HG03095 (cell line): ENCODE measurements around the gene WDR83.
"Not testable (repeated sequence)": the region's sequence is repeated elsewhere in the genome, so short reads cannot be mapped to it uniquely, and the experiment has no call there.

Source experiments
- ATAC-seq: cut with Tn5 transposase; IDR thresholded peaks from one replicate; pipeline ENCODE4 v1.9.1; 2021; ENCODE audit warnings: moderate library complexity; ENCODE audit not compliant: unreplicated experiment

The WDR83 gene

DNA sequence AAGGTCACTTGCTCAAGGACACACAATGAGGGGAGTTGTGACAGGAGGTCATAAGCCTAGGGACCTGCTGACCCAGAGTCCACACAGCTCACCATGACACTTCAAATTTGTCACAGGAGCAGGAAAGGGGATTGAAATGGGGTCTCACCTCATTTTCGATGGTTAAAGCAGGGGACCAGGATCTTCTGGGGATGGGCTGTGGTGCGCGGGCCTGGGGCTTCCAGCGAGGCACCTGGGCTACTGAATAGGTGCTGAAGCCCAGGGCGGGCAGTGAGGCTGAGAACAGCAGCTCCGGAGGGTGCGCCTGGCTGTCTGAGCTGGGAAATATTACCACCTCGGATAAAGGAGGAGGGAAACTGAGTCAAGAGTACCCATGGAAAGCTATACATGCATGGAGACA lies 11.1 kb upstream of the WDR83 start:
- ATAC-seq, result no peak

DNA sequence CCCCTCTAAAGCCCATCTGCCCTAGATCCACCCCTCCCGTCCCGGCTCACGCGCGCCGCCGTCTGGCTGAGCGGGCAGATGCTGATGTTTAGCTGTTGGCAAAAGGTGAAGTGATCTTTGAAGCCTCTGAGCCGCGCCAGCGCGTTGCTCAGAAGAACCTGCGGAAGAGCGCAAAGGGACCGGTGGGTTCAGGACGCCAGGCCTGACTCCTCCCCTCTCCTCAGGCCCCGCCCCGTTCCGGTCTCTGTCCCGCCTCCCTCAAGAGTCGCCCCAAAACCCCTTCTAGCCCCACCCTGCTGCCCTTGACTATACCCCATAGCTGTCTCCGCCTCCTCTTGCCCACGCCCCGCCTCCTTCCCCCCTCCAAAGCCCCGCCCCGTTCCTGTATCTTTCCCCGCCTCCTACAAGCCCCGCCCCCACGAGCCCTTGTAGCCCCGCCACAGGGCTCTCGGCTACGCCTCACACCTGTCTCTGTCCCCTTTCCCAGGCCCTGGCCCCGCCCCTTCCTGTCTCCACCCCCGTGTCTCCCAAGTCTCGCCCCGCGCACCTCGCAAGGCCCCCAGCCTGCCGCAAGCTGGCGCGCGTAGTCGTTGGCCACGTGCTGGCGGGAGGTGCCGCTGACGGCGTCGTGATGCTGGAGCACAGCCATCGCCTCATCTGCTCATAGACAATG lies 9.6 kb upstream of the WDR83 start:
- ATAC-seq, result no peak

DNA sequence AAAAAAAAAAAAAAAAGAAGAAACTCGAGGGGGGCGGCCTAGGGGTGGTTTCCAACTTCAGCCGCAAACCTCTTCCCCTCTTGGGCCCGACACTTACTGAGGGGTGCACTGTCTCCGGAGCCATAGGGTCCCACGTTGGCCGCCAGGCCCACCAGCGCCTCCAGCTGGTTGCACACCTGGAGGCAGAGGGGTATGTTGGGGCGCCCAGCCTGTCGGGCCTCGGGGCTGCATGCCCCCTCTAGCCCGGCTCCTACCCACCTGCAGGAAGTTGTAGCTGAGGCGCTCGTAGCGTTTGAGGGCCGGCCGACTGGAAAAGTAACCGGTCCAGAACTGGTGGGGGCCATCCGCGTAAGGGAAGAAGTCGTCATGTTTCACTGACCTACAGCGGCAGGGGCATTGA lies 8.6 kb upstream of the WDR83 start:
- ATAC-seq, result no peak

DNA sequence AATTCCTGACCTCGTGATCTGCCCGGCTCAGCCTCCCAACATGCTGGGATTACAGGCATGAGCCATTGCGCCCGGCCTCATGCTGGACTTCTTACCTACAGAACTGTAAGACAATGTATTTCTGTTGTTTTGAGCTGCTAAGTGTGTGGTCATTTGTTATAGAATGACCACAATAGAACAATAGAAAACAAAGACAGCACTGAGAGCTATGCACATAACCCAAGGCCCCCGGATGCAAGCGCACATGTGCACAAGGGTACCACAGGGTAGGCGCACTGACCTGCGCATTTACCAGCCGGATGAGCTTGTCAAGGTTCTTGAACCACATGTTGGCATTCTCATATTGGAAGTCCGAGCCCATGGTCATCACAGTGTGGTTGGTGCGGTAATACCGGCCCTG lies 5.6 kb upstream of the WDR83 start:
- no peak for ATAC-seq

DNA sequence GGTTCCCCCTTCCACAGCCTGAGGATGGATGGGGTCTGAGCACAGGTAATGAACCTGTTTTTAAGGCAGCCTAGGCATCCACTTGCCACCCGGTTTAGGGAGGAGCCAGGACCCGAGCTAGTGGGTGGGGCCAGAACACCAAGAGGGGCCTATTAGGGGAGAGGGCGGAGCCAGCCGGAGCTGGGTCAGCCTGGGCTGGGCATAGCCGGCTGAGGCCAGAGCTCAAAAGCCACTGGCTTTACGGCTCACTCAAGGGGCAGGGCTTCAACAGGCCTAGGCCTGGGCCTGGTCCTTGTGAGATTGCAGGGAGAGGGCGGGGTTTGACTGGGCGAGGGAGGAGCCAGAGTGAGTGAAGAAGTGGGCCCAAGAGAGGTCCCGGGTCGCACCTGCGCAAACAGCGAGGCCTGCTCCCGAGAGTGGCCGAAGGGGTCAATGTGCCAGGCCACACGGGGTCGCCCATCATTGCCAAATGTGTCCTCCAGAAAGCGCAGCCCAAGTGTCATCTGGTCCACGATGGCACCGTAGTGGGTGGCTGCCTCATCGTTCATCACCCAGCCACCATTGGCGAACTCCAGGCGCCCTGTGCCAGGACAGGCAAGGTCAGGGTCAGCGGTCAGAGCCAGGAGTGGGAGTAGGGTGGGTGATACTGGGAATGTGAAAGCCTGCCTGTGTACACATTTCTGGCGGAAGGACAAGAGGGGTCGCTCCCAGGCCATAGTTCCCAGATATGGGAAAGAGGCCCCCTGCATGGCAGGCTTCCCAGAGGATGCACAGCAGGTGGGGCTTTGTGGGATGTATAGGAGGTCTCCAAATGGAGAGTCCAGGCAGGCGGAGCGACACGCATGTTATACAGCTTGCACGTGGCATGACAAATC lies 2.0 kb upstream of the WDR83 start:
- ATAC-seq, result no peak

DNA sequence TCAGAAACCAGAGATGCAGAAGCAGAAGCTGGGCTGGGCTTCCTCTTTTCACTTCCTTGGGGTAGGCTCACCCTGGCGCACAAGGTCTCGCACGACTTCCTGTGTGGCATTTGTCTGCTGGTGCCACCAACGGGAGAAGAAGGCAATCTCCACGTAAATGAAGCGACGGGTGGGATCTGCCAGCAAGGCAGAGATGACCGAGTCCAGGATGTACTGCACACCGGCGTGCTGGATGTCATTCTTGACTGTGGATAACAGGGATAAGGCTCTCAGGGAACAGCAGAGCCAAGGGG lies 1.4 kb upstream of the WDR83 start:
- ATAC-seq, result no peak

DNA sequence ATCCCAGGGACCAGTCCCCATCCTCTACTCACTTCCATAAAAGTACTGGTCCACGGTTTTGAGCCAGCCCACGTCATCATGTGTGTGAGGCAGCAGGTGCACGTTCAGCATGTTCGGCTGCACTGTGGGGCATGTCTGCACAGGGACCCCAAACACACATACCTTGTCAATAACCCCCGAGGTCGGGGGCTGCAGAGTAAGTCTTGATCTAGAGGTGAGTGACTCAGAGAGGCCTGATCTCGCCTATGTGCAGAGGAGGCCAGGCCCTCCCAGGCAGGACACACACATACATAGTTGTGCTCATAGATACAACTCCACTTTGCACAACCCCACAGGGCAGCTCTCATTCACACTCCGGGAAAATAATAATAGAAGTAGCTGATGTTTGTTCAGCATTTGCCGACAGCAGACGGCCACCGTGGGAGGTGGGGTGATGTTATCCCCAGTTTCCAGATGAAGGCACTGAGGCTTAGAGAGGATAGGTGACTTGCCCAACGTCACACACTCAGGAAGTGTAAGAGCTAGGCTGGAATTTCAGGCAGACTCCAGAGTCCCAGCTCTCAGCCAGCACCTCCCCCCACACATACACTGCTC lies 839 bp upstream of the WDR83 start:
- ATAC-seq, result no peak

DNA sequence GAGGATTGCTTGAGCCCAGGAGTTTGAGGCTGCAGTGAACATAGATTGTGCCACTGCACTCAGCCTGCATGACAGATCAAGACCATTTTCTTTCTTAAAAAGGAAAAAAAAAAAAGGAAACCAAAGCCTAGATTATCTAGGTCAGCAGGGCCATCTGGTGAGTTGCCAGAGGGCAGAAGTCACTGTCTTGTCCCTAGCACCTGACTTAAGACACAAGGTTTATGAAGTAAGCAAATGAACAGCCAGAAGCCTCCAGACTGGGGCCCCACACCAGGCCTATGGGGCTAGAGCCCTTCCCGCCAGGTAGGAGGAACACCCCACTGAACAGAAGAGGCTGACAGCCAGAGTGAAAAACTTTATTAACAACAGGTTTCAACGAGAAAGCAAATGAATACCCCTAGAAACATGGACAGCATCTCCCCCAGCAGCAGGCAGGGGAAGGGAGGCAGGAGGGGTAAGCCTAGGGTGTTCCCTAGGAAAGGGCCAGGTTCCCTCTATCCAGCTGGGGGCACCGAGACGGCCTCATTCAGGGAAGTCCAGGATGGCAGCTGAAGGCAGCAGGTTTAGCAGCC lies 1.2 kb downstream of the WDR83 start:
- ATAC-seq, result no peak

DNA sequence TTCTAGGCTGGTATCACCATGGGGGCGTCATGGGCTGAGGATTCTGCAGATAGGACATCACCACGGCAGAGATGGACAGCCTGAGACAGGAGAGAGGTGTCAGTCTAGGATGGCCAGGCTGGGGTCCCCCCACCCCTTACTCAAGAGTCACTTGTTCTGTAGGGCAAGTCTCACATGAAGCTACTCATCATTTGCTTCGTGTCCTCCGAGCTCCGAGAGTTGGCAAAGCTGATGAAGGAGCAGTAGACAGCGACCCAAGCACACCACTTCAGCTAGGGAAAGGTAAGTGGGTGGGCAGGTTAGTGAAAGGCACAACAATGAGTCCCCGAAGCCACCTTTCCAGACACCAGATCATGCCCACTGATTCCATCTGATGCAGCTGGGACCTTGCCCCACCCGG lies 1.7 kb downstream of the WDR83 start:
- no peak for ATAC-seq

DNA sequence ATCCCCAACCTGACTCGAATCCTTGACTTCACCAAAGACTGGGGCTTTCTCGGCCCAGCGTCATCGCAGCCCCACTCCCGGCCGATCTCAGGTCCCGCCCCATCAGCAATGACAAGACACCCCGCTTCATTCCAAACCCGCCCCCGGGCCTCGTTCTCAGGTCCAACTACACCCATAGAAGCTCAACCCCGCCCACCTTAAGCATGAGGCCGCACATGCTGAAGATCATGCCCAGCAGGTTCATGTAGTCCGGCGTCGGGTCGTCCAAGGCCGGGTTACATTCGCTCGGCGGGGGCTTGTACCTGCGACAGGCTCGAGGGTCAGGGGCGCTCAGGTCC lies 2.3 kb downstream of the WDR83 start:
- ATAC-seq, result no peak

DNA sequence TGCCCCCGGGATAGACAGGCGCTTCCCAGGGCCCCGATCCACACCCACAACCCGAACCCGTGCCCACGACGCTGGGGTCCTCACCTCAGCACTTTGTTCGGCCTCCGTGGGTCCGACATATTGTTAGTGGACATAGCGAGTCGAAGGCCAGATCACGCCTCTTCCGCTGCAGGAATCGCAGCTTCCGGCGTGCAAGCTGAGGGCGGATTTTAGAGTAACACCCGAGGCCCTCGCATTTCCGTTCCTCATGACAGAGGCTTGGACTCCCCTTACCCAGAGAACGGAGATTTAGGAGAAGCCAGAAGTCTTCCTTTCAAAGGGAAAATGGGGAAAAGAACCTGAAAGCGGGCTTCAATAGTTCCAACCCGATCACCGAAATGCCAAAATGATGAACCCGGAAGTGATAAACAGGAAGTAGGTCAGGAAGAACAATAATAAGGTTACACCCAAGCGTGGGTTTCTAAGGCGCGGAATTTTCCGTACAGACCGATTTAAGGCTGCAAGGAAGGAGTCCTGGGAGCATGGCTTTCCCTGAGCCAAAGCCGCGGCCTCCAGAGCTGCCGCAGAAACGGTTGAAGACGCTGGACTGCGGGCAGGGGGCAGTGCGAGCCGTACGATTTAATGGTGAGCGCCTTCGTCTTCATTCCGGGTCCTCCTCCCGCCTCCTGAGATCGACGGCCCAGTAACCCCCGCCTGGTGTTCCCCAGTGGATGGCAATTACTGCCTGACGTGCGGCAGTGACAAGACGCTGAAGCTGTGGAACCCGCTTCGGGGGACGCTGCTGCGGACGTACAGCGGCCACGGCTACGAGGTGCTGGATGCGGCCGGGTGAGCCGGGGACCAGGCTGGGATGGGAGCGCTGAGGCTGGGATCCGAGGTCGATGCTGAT lies 2.9 kb downstream of the WDR83 start:
- ATAC-seq, result no peak

DNA sequence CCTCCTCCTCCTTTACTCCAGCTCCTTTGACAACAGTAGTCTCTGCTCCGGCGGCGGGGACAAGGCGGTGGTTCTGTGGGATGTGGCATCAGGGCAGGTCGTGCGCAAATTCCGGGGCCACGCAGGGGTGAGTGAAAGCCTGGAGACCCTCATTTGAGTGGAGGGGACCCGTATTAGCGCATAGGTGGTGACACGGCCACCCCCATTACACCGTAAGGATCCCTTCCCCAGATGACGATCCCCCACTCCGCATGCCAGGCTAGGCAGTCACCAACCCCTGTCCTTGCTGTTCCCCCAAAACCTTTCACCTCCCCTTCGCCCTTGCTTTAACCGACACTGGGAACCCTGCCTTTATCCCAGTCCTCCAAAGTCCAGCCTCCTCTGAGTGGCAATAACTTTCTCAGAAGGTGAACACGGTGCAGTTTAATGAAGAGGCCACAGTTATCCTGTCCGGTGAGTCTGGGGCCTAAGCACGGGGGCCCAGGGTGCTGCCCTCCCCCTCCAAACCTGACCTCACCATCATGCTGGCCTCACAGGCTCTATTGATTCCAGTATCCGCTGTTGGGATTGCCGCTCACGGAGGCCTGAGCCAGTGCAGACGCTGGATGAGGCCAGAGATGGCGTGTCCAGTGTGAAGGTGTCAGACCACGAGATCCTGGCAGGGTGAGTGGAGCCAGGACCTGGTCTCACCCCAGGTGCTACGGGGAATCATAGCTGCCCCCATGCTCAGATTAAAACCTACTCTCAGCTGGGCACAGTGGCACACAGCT lies 3.7 kb downstream of the WDR83 start:
- no peak for ATAC-seq

DNA sequence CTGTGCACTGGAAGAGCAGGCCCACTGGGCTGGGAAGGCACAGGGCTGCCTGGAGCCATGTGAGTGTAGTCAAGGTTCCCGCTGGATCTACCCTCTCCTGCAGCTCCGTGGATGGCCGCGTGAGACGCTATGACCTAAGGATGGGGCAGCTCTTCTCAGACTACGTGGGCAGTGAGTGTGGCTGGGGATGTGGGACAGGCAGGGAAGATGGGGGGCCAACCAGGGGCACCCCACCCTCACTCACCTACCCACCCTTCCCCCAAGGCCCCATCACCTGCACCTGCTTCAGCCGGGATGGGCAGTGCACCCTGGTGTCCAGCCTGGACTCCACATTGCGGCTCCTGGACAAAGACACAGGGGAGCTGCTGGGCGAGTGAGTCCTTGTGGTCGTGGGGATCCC lies 6.1 kb downstream of the WDR83 start:
- no peak for ATAC-seq

DNA sequence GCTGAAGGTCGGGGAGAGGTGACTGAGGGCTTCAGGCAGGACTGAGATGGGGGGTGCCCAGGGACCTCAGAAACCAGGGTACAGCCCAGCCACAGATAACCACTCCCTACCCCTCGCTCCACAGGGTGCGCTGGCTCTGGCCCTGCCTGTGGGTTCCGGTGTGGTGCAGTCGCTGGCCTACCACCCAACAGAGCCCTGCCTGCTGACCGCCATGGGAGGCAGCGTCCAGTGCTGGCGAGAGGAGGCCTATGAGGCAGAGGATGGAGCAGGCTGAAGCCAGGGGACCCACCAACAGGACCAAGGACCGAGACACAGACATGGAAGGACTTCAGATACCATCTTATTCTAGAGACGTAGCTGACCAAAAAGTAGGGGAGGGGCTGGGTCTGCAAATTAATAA lies 8.8 kb downstream of the WDR83 start:
- no peak for ATAC-seq

DNA sequence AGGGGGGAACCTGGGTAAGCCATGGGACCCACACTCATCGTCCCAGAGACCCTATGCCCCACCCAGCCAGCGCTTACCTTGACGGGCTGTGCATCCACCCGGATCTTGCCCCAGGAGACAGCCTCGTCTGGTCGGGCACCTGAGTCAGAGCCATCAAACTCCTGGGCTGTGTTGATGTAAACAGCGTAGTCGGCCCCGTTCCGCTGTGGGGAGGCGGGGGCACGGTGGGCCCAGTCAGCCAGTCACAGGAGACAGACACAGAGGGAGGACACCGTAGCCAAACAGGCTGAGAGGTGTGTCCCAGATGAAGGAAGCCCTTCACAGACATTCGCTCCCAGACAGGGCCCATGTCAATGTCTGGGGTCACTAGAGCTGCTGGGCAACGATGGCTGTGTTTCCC lies 9.3 kb downstream of the WDR83 start:
- ATAC-seq, result no peak

DNA sequence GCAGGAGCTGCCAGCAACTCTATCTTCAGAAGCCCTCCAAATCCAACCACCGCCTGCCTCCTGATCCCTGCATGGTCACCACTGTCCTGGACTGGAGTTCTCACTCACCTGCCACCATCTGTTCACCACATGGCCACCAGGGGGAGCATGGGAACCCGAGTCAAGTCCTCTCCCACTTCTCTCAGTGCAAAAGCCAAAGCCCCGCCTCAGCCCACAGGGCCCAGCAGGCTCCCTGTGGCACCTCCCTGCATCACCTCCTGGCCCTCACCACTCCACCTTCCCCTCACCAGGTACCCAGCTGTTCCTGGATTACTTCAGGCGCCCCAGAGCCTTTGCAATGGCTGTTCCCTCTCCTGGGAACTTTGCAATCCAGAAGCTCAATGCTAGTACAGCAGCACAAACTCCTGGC lies 9.8 kb downstream of the WDR83 start:
- no peak for ATAC-seq

DNA sequence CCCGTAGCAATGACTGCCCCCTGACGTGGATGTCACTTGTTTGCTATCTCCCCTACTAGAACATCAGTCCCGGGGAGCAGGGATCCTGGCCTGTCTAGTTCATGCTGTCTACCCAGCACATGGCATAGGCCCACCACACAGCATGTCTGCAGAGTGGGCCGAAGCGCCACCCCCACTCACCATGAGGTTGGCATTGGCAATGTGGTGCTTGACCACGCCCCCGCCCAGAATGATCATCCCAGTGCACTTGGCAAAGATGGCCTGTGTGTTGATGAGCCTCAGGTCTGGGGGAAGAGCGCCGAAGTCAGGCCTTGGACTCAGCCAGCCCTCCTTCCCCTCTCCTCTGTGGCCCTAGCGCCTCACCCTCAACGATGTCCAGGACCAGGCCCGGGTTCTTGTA lies 10.3 kb downstream of the WDR83 start:
- no peak for ATAC-seq

DNA sequence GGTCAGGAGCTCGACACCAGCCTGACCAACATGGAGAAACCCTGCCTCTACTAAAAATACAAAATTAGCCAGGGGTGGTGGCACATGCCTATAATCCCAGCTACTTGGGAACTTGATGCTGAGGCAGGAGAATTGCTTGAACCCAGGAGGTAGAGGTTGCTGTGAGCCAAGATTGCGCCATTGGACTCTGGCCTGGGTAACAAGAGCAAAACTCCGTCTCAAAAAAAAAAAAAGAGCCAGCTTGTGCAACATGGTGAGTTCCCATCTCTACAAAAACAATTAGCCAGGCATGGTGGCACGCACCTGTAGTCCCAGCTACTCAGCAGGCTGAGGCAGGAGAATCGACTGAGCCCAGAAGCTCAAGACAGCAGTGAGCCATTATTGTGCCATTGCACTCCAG lies 11.4 kb downstream of the WDR83 start:
- ATAC-seq, result not testable (repeated sequence)

DNA sequence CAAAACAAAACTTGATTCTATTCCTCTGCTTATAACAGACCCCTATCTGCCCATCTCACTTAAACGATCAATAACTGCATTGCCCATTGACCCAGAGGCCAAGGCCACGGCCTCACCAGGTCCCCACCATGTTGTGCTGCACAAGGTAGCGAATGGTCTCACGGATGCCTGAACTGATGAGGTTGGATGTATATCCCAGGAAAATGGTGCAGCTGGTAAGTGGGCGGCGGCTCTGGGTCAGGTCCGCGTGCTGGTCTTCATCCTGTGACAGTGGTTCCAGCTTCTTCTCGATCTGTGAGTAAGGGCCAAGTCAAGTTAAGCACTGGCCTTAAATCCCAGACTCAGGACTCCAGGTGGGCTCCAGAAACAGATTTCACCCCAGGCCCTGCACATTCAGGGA lies 13.4 kb downstream of the WDR83 start:
- ATAC-seq, result no peak
